GM20000 (cell line): ENCODE results near the gene SLK.

Experiments used
- DNase-seq: peaks from one replicate; pipeline ENCODE4 v3.0.0; 2012; ENCODE audit warnings: low spot score
- TF ChIP-seq, protein P1 (sequence below): IDR thresholded peaks from 2 replicates; pipeline ENCODE4 v1.5.1; 2012; ENCODE audit warnings: mild to moderate bottlenecking, control low read depth; ENCODE audit errors: extremely low read depth, missing control alignments

The SLK gene

DNA sequence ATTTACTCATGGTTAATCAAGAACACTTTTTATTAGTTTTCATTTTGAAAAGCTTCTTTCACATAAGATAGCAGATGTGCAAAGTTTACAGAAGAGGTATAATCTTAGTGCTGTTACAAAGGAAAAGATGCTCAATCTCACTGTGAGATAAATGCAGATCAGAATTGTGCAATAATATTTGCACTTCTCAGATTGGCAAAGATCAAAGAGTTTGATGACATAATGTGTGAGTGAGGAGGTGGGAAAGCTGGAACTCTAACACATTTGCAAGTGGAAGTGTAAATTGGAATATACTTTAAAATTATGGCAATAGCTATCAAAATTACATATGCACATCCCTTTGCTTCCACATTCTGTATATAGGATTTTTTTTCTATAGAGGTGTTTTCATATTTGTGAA, 27.4 kb upstream of the SLK start:
- no peak for DNase-seq
- TF ChIP-seq, protein P1, sequence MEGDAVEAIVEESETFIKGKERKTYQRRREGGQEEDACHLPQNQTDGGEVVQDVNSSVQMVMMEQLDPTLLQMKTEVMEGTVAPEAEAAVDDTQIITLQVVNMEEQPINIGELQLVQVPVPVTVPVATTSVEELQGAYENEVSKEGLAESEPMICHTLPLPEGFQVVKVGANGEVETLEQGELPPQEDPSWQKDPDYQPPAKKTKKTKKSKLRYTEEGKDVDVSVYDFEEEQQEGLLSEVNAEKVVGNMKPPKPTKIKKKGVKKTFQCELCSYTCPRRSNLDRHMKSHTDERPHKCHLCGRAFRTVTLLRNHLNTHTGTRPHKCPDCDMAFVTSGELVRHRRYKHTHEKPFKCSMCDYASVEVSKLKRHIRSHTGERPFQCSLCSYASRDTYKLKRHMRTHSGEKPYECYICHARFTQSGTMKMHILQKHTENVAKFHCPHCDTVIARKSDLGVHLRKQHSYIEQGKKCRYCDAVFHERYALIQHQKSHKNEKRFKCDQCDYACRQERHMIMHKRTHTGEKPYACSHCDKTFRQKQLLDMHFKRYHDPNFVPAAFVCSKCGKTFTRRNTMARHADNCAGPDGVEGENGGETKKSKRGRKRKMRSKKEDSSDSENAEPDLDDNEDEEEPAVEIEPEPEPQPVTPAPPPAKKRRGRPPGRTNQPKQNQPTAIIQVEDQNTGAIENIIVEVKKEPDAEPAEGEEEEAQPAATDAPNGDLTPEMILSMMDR = no peak

DNA sequence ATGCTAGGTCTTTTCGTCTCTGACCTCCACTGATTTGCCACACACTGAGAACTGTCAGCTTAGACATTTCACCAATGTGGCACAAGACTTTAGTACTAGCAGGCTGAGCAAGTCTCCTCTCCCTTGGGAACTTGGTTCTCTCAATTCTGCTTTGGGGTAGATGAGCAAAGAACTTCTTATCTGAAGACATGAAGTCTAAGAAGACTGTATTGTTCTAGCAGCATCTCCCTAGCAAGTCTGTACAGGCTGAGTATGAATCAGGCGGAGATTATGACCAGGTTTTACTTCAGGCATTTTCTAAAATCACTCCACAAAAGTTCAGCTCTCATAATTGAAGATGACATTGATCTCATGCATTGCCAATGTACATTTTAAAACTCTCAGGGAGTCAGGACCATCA, 25.1 kb upstream of the SLK start:
- no peak for DNase-seq
- TF ChIP-seq, protein P1 = no peak

DNA sequence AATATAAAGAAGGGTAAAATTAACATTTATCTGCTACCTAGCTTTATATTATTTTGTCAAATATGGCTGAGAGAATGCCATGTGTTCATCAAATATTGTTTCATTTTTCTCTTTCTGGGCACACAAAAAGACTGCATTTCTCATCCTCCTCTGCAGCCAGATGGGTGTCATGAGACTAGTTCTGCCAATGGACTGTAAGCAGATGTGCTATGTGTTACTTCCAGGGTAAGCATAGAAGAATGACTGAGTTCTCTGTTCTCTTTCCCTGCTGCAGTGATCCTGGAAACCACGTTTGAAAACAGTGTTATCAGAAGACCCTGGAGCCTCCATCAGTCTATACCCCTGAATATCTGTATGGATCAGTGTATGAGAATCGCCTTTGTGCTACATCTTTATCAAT, 24.1 kb upstream of the SLK start:
- TF ChIP-seq, protein P1 = no peak
- DNase-seq = no peak

DNA sequence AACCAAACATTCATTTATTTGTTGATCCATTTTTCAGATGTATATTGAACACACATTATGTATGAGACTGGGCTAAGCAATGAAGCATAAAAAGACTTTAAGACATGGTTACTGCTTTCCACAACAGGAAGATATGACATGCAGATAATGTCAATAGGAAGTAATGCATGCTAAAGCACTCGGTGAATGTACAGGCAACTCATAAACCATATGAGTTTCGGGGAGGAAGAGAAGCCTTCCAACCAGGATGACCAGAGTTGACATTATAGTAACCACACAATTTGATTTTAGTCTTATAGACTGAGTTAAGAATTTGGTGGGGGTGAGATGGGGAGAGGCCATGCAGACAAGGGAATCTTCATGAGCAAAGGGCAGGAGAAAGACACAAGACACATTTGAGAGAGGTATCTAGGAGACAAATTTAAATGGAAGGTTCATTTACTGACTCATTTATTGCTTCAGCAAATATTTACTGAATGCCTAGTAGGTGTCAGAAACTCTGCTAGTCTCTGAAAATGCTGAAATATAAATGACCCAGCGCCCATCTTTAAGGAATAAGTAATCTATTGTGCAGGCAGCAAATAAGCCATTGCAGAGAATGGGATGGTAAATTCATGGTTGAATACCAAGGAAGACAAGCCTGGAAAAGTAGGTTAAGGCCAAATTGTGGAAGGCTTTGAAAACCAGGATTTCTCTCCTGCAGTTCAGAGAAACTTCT, 19.0 kb upstream of the SLK start:
- TF ChIP-seq, protein P1 = no peak
- DNase-seq = no peak

DNA sequence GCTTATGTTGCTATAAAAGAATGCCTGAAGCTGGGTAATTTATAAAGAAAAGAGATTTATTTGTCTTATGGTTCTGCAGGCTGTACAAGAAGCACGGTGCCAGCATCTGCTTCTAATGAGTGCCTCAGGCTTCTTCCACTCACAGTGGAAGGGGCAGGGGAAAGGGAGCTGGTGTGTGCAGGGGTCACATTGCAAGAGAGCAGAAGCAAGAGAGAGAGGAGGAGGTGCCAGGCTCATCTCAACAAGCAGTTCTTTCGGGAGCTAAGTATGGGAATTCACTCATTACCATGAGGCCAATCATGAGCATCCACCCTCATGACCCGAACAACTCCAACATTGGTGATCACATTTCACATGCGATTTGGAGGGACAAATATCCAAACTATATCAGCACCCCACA, 17.2 kb upstream of the SLK start:
- TF ChIP-seq, protein P1 = no peak
- DNase-seq = no peak

DNA sequence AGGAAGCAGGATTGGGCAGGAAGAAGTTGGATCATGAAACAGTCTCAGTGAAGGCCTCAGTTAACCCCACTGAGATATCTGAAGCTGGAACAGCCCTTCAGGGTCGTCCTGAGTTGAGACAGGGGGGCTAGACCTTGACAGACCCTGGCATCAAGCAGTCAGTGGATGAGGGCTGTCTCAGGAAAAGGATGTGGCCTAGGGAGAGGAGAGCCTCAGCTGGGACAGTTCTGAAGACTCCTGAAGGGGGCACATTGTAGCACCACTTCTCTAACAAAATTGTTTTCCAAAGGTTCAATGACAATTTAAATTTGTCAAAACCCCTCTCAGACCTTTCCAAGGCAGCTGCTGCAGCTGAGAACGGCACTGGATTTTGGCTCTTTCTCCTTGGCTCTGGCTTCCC, 15.8 kb upstream of the SLK start:
- TF ChIP-seq, protein P1 = no peak
- no peak for DNase-seq

DNA sequence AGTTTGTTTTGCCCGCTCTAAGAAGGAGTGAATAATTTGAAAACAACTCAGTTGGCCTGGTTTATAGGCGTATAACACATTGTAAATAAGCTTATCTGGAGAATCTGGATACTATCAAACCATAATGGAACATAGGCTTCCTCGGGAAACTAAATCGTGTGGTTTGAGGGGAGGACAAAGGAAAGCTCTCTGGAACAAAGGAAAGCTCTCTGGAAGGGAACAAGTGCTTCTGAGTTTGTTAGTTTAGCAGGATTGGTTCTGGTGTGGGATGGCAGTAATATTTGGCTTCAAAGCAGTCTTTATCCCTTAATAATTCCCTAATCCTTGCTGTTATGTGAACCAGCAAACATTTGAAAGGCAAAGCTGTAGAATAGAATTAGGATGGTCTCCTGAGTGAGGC, 15.0 kb upstream of the SLK start:
- DNase-seq = no peak
- TF ChIP-seq, protein P1 = no peak
